ENCODE results near the gene JMJD7. TPM values are rescaled to one million over a fixed set of nuclear protein-coding genes. Genes with fewer than 3 reads are reported as not detected.

JMJD7 gene
- total RNA-seq, 4 donors from 2014 or later, result 1.9 to 10.9 (median 7.6) TPM

GRCh38 chr15:41861736-41862356, 34.0 kb downstream of the JMJD7 start:
- no peak for TF ChIP-seq POLR2AphosphoS5 (IDR thresholded peaks at IDR 0.05)
- TF ChIP-seq POLR2A (IDR thresholded peaks at IDR 0.05), result no peak
- TF ChIP-seq CTCF (IDR thresholded peaks at IDR 0.05), result no peak
- TF ChIP-seq EP300 (IDR thresholded peaks at IDR 0.05; ENCODE audit: low read depth), result no peak
- intact Hi-C loops (cut with DNase I; ENCODE audit: low total_unique reads) (no loop called here), in situ Hi-C loops (cut with MboI; ENCODE audit: low pct_ligation_motif_present in 1 of 4, low pct_unique_long_range_greater_than_20kb in 1 of 4, low sequenced_read_pairs in 3 of 4) (no loop called here)
- no peaks in the 10 kb centered on the region for H3K9me3 ChIP-seq
- no peak overlapping the region for H3K27ac ChIP-seq
- H3K36me3 ChIP-seq, result no peaks in the 10 kb centered on the region
- DNase-seq, result no peak
- H3K4me1 ChIP-seq, result peaks cover 0 to 4% (median 0%) of the 10 kb centered on the region in 4 donors
- WGBS, 2 donors (ENCODE audit: low coverage in 1 of 2), result 90% methylated on average over 15 of the region's 18 CpGs; no CpG with 5 or more reads in 1 of the 2 donors
- no peaks in the 10 kb centered on the region for H3K27me3 ChIP-seq
- no peak overlapping the region for H3K4me3 ChIP-seq

GRCh38 chr15:41862515-41863116, 34.7 kb downstream of the JMJD7 start:
- 68% methylated on average over 19 of the region's 19 CpGs; no CpG with 5 or more reads in 1 of the 2 donors for WGBS, 2 donors (ENCODE audit: low coverage in 1 of 2)

GRCh38 chr15:41865490-41866055, 37.7 kb downstream of the JMJD7 start:
- DNase-seq, result no peak
- WGBS, 2 donors (ENCODE audit: low coverage in 1 of 2), result 86% methylated on average over 18 of the region's 18 CpGs; no CpG with 5 or more reads in 1 of the 2 donors
- no peaks in the 10 kb centered on the region for H3K27me3 ChIP-seq
- no peak overlapping the region for H3K4me3 ChIP-seq
- peaks cover 0 to 4% (median 0%) of the 10 kb centered on the region in 4 donors for H3K4me1 ChIP-seq
- in situ Hi-C loops (cut with MboI; ENCODE audit: low pct_ligation_motif_present in 1 of 4, low pct_unique_long_range_greater_than_20kb in 1 of 4, low sequenced_read_pairs in 3 of 4), result no loop called here
- no peaks in the 10 kb centered on the region for H3K36me3 ChIP-seq
- no peaks in the 10 kb centered on the region for H3K9me3 ChIP-seq
- intact Hi-C loops (cut with DNase I; ENCODE audit: low total_unique reads), result no loop called here
- TF ChIP-seq POLR2A (IDR thresholded peaks at IDR 0.05) (no peak), EP300 (IDR thresholded peaks at IDR 0.05; ENCODE audit: low read depth) (no peak), CTCF (IDR thresholded peaks at IDR 0.05) (no peak), POLR2AphosphoS5 (IDR thresholded peaks at IDR 0.05) (no peak)
- H3K27ac ChIP-seq, result no peak overlapping the region

More at GRCh38 chr15:41862515-41863116, 34.7 kb downstream of the JMJD7 start:
- no peak for TF ChIP-seq POLR2AphosphoS5 (IDR thresholded peaks at IDR 0.05)
- Histone ChIP-seq H3K4me1 (peaks cover 0 to 4% (median 0%) of the 10 kb centered on the region in 4 donors), H3K9me3 (no peaks in the 10 kb centered on the region), H3K36me3 (no peaks in the 10 kb centered on the region), H3K27ac (no peak overlapping the region), H3K27me3 (no peaks in the 10 kb centered on the region), H3K4me3 (no peak overlapping the region)
- intact Hi-C loops (cut with DNase I; ENCODE audit: low total_unique reads), result no loop called here
- in situ Hi-C loops (cut with MboI; ENCODE audit: low pct_ligation_motif_present in 1 of 4, low pct_unique_long_range_greater_than_20kb in 1 of 4, low sequenced_read_pairs in 3 of 4), result no loop called here
- DNase-seq, result peak; percentile 73

GRCh38 chr15:41866263-41866703, 38.4 kb downstream of the JMJD7 start:
- no peaks in the 10 kb centered on the region for H3K36me3 ChIP-seq
- no peak overlapping the region for H3K27ac ChIP-seq
- no peak overlapping the region for H3K4me3 ChIP-seq
- H3K4me1 ChIP-seq, result peaks cover 0 to 4% (median 0%) of the 10 kb centered on the region in 4 donors
- H3K9me3 ChIP-seq, result no peaks in the 10 kb centered on the region
- in situ Hi-C loops (cut with MboI; ENCODE audit: low pct_ligation_motif_present in 1 of 4, low pct_unique_long_range_greater_than_20kb in 1 of 4, low sequenced_read_pairs in 3 of 4), result no loop called here
- 77% methylated on average over 3 of the region's 8 CpGs; no CpG with 5 or more reads in 1 of the 2 donors for WGBS, 2 donors (ENCODE audit: low coverage in 1 of 2)
- no peaks in the 10 kb centered on the region for H3K27me3 ChIP-seq
- no peak for DNase-seq
- no peak for TF ChIP-seq POLR2A (IDR thresholded peaks at IDR 0.05)
- no peak for TF ChIP-seq CTCF (IDR thresholded peaks at IDR 0.05)
- TF ChIP-seq POLR2AphosphoS5 (IDR thresholded peaks at IDR 0.05), result no peak
- no peak for TF ChIP-seq EP300 (IDR thresholded peaks at IDR 0.05; ENCODE audit: low read depth)
- intact Hi-C loops (cut with DNase I; ENCODE audit: low total_unique reads), result no loop called here

Measured in transverse colon (tissue), 4 donors.